ENCODE data around the gene SCN7A.
"Not testable (repeated sequence)": the region's sequence is repeated elsewhere in the genome, so short reads cannot be mapped to it uniquely, and the experiment has no call there.

The SCN7A gene

DNA sequence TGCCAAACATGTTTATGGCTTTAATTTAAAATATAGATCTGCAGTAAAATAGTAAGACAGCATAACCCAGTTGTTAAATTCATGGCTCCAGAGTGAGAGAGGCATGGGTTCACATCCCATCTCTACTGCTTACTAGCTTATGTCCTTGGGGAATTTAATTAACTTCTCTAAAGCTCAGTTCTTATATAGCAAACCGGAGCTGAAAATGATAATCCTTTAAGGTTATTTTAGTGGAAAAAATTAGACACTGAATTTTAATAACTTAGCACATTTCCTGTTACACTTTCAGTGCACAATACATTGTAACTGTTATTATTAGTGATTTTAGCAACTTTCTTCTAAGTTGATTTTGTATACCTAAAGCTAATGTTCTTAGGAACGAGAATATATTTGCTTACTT lies 133.1 kb downstream of the SCN7A start:
- DNase-seq (ENCODE audit: low read depth in 1 of 2, low spot score in 1 of 2), result no peak

DNA sequence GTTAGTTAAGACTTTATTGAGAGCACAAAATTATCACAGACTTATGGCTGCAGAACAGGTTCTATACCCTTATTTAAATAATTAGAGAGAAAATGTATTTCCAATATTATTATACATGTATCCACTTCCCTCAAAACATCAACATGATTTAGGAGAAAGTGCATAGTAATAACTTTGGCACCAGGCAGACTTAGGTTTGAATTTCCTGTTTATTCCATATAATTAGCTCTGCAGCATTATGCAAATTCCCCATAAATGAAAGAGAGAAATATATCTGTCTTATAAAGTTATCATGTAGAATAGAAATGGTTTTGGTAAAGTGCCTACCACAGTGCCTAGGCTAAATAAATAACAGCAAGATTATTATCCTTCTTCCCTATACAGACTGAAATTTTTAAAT lies 133.6 kb downstream of the SCN7A start:
- no peak for DNase-seq (ENCODE audit: low read depth in 1 of 2, low spot score in 1 of 2)

DNA sequence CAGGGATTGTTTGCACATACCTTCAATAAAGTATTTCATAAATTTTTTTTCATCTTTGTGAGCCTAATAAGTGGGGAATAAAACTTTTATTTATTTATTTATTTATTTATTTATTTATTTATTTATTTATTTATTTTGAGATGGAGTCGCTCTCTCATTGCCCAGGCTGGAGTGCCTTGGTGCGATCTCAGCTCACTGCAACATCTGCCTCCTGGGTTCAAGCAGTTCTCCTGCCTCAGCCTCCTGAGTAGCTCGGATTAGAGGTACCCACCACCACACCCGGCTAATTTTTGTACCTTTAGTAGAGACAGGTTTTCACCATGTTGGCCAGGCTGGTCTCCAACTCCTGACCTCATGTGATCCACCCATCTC lies 136.1 kb downstream of the SCN7A start:
- not testable (repeated sequence) for DNase-seq (ENCODE audit: low read depth in 1 of 2, low spot score in 1 of 2)

DNA sequence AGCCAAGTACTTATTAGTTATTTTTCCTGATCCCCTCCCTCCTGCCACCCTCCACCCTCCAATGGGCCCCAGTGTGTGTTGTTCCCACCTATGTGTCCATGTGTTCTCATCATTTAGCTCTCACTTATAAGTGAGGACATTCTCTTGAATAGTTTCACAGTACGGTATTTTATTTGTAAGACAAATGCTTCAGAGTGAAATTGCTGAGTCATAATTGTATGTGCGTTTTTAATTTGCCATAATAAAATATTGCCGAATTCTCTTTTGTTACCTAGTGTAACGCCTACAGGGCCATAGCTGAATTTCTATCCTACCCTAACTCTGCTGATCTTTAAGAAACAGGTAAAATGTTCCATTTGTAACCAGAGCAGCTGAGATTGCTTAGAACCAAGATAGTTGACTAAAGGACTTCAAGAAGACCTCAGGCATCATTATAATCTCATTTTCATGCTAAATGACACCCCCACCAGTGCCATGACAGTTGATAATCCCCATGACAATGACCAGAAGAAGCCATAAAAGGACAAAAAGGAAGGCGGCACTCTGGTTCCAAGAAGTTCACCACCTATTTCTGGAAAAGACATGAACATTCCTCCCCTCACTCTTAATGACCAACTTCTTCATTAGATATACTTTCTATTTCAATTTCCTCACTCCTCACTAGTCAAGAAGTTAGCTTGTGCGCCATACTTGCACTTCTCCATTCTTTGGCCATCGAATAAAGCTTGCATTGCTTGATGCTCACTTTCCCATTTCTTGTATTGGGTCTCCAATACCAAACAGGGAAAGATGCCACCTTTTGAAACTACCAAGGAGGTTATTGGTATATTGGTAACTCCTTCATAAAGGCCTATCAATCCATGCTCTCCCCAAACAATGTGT lies 136.7 kb downstream of the SCN7A start:
- no peak for DNase-seq (ENCODE audit: low read depth in 1 of 2, low spot score in 1 of 2)

All from stimulated activated CD4-positive, alpha-beta T cell treated with anti-CD3 and anti-CD28 coated beads, Interleukin-15, amount 100 ng/mL, for 1 hour (primary cell).